IPS-18c (cell line): ENCODE results near the gene FAM204A.

ENCODE experiments used
- H3K4me3 ChIP-seq: 2 replicates; pipeline ENCODE4 v1.7.0; 2013; ENCODE audit warnings: low read depth, mild to moderate bottlenecking, low read length, moderate library complexity; ENCODE audit not compliant: insufficient read depth
- H3K9me3 ChIP-seq: one replicate; pipeline ENCODE4 v1.6.1; 2013; ENCODE audit warnings: mild to moderate bottlenecking, low read length, moderate library complexity; ENCODE audit not compliant: control insufficient read depth, insufficient read depth

Gene FAM204A

GRCh38 chr10:118264838-118265470 is 77.2 kb downstream of the FAM204A start:
- H3K4me3 ChIP-seq = no peak overlapping the region
- H3K9me3 ChIP-seq = no peaks in the 10 kb centered on the region

- Histone ChIP-seq H3K4me3 (no peak overlapping the region), H3K9me3 (no peaks in the 10 kb centered on the region)
These were observed 77.9 kb downstream of the FAM204A start for GRCh38 chr10:118264252-118264651.

GRCh38 chr10:118262538-118262937 is 79.6 kb downstream of the FAM204A start:
- Histone ChIP-seq H3K9me3 (no peaks in the 10 kb centered on the region), H3K4me3 (no peak overlapping the region)

GRCh38 chr10:118259288-118259906 is 82.7 kb downstream of the FAM204A start:
- no peaks in the 10 kb centered on the region for H3K9me3 ChIP-seq
- no peak overlapping the region for H3K4me3 ChIP-seq

- no peak overlapping the region for H3K4me3 ChIP-seq
- H3K9me3 ChIP-seq = no peaks in the 10 kb centered on the region
These were observed 83.8 kb downstream of the FAM204A start for GRCh38 chr10:118258285-118258684.

GRCh38 chr10:118256825-118257570 is 85.1 kb downstream of the FAM204A start:
- Histone ChIP-seq H3K4me3 (no peak overlapping the region), H3K9me3 (no peaks in the 10 kb centered on the region)

GRCh38 chr10:118256209-118256608 is 85.9 kb downstream of the FAM204A start:
- H3K9me3 ChIP-seq = no peaks in the 10 kb centered on the region
- H3K4me3 ChIP-seq = no peak overlapping the region

GRCh38 chr10:118255355-118255754 is 86.8 kb downstream of the FAM204A start:
- Histone ChIP-seq H3K9me3 (no peaks in the 10 kb centered on the region), H3K4me3 (no peak overlapping the region)

- H3K9me3 ChIP-seq = no peaks in the 10 kb centered on the region
- H3K4me3 ChIP-seq = no peak overlapping the region
These were observed 87.5 kb downstream of the FAM204A start for GRCh38 chr10:118254654-118255053.

GRCh38 chr10:118253397-118253796 is 88.7 kb downstream of the FAM204A start:
- no peaks in the 10 kb centered on the region for H3K9me3 ChIP-seq
- no peak overlapping the region for H3K4me3 ChIP-seq

GRCh38 chr10:118251791-118252190 is 90.3 kb downstream of the FAM204A start:
- Histone ChIP-seq H3K9me3 (no peaks in the 10 kb centered on the region), H3K4me3 (no peak overlapping the region)

- no peak overlapping the region for H3K4me3 ChIP-seq
- no peaks in the 10 kb centered on the region for H3K9me3 ChIP-seq
These were observed 92.4 kb downstream of the FAM204A start for GRCh38 chr10:118249714-118250113.
